Measurements from ENCODE around the gene ABTB1.

- TF ChIP-seq CTCF (IDR thresholded peaks at IDR 0.05; ENCODE audit: low read length) (peak; percentile 80), EZH2 (IDR thresholded peaks at IDR 0.05; ENCODE audit: borderline replicate concordance, low read length) (no peak)
Measured at GRCh38 chr3:127652246-127652995, 20.3 kb upstream of the ABTB1 start.
